Right atrium auricular region (tissue), 2 donors: ENCODE data around the gene CHST15. TPM values are rescaled to one million over a fixed set of nuclear protein-coding genes. Genes with fewer than 3 reads are reported as not detected.

Experiments used
- DNase-seq: peaks from one replicate; pipeline ENCODE4 v3.0.0-alpha.2; 2019; ENCODE audit warnings: low spot score
- H3K27ac ChIP-seq, 2 donors: fragments of 200-600 bp; sonication (generic); 1 replicate in 1 of 2; 2 replicates in 1 of 2; pipeline ENCODE4 v1.5.1; 2016 to 2019
- H3K27me3 ChIP-seq, 2 donors: fragments of 200-600 bp; sonication (generic); one replicate each; pipeline versions ENCODE4 v1.5.1 to v1.6.0; 2017 to 2019
- H3K36me3 ChIP-seq: fragments of 200-600 bp; sonication (generic); one replicate; pipeline ENCODE4 v1.5.1; 2016
- H3K4me1 ChIP-seq, 2 donors: fragments of 200-600 bp; sonication (generic); one replicate each; pipeline versions ENCODE4 v1.5.1 to v1.6.0; 2017 to 2019
- H3K4me3 ChIP-seq, 2 donors: fragments of 200-600 bp; sonication (generic); 1 replicate in 1 of 2; 2 replicates in 1 of 2; pipeline ENCODE4 v1.5.1; 2017 to 2019; ENCODE audit warnings: mild to moderate bottlenecking in 1 of 2, moderate library complexity in 1 of 2
- H3K9me3 ChIP-seq, 2 donors: fragments of 200-600 bp; sonication (generic); one replicate each; pipeline ENCODE4 v1.5.1; 2019
- total RNA-seq, 2 donors: library from RNA; depleted of rRNA; stranded (reverse); fragments of >200 nt; gene quantifications; one replicate each; pipeline ENCODE4 v1.1.0, GENCODE V29; 2016
- TF ChIP-seq, protein P1 (sequence below), 2 donors: fragments of 200-600 bp; sonication (generic); IDR thresholded peaks; one replicate each; pipeline ENCODE4 v1.5.1; 2019; ENCODE audit warnings: antibody characterized with exemption in 2 of 2

Gene CHST15
- total RNA-seq, 2 donors from 2014 or later: 7.0 to 14.2 TPM

- no peaks in the 10 kb centered on the region for H3K36me3 ChIP-seq
- H3K9me3 ChIP-seq: no peaks in the 10 kb centered on the region
- TF ChIP-seq, protein P1, sequence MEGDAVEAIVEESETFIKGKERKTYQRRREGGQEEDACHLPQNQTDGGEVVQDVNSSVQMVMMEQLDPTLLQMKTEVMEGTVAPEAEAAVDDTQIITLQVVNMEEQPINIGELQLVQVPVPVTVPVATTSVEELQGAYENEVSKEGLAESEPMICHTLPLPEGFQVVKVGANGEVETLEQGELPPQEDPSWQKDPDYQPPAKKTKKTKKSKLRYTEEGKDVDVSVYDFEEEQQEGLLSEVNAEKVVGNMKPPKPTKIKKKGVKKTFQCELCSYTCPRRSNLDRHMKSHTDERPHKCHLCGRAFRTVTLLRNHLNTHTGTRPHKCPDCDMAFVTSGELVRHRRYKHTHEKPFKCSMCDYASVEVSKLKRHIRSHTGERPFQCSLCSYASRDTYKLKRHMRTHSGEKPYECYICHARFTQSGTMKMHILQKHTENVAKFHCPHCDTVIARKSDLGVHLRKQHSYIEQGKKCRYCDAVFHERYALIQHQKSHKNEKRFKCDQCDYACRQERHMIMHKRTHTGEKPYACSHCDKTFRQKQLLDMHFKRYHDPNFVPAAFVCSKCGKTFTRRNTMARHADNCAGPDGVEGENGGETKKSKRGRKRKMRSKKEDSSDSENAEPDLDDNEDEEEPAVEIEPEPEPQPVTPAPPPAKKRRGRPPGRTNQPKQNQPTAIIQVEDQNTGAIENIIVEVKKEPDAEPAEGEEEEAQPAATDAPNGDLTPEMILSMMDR (IDR thresholded peaks at IDR 0.05): no peak
- no peaks in the 10 kb centered on the region for H3K4me1 ChIP-seq
- no peak overlapping the region for H3K27ac ChIP-seq
- H3K27me3 ChIP-seq: no peaks in the 10 kb centered on the region
- DNase-seq: no peak
- H3K4me3 ChIP-seq: no peak overlapping the region
These were observed 37.0 kb upstream of the CHST15 start for GRCh38 chr10:124130198-124130900.

DNA sequence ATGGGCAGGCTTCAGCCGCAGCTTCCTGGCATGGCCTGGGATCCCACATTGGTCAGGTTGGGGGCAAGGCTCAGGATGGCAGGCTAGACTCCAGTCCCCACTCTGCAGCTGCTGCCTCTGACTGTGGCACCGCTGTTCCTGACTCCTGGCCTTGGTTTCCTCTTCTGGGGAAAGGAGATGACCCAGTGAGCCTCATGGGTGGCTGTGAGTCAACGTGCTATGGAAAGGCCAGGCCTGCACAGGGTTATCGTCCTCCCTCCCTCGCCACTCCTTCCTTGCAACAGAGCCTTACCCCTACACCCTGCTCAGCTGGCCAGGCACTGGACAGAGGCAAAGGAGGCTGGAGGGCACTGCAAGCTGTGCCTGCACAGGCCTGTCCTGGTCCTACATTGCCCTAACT, 36.1 kb upstream of the CHST15 start:
- H3K4me1 ChIP-seq: no peaks in the 10 kb centered on the region
- H3K27me3 ChIP-seq: no peaks in the 10 kb centered on the region
- no peaks in the 10 kb centered on the region for H3K9me3 ChIP-seq
- no peak overlapping the region for H3K4me3 ChIP-seq
- H3K27ac ChIP-seq: no peak overlapping the region
- DNase-seq: no peak
- no peaks in the 10 kb centered on the region for H3K36me3 ChIP-seq
- TF ChIP-seq, protein P1 (IDR thresholded peaks at IDR 0.05): no peak

GRCh38 chr10:124128811-124129145, 35.4 kb upstream of the CHST15 start:
- H3K4me1 ChIP-seq: no peaks in the 10 kb centered on the region
- DNase-seq: no peak
- H3K27ac ChIP-seq: no peak overlapping the region

DNA sequence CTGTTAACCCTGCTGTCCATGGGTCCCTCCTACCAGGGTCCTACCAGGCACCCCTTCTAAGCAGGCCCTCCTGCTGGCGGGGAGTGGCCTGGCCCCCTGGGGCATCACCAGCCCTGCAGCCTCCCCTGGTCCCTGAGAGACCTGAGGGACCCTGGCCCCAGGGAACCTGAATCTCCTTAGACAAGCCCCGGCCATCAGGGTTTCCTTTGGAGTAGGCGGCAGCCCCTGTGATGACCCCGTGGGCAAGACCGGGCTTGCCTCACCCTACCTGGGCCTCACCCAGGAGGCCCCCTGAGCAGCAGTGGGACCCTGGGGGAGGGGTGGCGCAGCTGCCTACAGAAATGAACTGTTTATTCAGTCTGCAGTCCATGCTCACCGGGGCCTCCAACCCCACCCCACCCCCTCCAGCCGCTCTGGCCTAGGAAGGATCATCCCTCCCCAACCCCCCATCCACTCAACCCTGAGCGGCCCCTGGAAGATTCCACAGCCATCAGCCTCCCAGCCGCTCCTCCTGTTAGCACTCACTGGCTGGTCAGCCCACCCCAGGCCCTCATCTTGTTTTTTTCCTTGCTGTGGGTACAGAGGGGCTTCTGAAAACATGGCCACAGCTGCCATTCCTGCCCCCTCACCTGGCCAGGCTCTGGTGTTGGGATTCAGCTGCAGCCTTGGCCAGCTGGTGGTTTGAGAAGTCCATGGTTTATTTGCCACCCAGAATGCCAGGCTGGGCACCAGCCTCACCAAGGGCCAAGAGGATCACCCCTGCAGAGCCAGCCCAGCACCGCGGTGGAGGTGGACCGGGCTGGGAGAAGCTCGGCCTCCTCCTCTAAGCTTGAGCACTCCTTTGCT, 34.8 kb upstream of the CHST15 start:
- H3K9me3 ChIP-seq: no peaks in the 10 kb centered on the region
- no peak for DNase-seq
- H3K27me3 ChIP-seq: no peaks in the 10 kb centered on the region
- H3K4me1 ChIP-seq: no peaks in the 10 kb centered on the region
- no peak overlapping the region for H3K4me3 ChIP-seq
- H3K27ac ChIP-seq: no peak overlapping the region
- TF ChIP-seq, protein P1 (IDR thresholded peaks at IDR 0.05): no peak
- H3K36me3 ChIP-seq: no peaks in the 10 kb centered on the region

More at GRCh38 chr10:124128811-124129145, 35.4 kb upstream of the CHST15 start:
- H3K9me3 ChIP-seq: no peaks in the 10 kb centered on the region
- no peaks in the 10 kb centered on the region for H3K36me3 ChIP-seq
- TF ChIP-seq, protein P1 (IDR thresholded peaks at IDR 0.05): no peak
- H3K4me3 ChIP-seq: no peak overlapping the region
- no peaks in the 10 kb centered on the region for H3K27me3 ChIP-seq

- H3K9me3 ChIP-seq: no peaks in the 10 kb centered on the region
- H3K4me1 ChIP-seq: no peaks in the 10 kb centered on the region
- TF ChIP-seq, protein P1 (IDR thresholded peaks at IDR 0.05): no peak
- no peak for DNase-seq
- no peaks in the 10 kb centered on the region for H3K27me3 ChIP-seq
- no peak overlapping the region for H3K27ac ChIP-seq
- H3K36me3 ChIP-seq: no peaks in the 10 kb centered on the region
- no peak overlapping the region for H3K4me3 ChIP-seq
These were observed 34.2 kb upstream of the CHST15 start for GRCh38 chr10:124127563-124127962.
